Measurements from ENCODE around the gene TBK1.

DNA sequence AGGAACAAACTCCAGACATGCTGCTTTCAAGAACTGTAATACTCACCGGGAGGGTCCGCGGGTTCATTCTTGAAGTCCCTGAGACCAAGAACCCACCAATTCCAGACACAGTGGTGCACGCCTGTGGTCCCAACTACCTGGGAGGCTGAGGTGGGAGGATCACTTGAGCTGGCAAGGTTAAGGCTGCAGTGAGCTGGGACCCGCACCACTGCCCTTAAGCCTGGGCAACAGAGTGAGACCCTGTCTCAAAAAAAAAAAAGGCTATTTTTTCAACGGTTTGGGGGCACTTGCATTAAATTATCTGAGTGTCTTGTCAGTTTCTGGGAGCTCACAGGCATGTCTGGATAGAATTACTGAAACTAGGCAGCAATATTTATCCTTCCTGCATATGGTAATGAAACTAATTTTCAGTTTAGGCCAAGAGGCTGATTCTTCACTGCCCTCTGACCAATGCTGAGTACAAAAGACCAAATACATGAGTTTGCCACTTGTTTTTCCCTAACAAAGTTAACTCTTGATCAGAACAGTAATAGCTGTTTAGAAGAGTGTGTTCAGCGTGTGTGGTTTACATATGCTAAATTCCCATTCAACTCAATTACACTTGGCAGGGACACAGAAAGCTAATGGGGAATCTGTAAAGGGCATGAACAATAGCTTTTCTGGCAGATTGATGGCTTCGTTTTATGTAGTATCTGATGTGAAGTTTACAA lies 92.6 kb downstream of the TBK1 start:
- TF ChIP-seq, protein P1, sequence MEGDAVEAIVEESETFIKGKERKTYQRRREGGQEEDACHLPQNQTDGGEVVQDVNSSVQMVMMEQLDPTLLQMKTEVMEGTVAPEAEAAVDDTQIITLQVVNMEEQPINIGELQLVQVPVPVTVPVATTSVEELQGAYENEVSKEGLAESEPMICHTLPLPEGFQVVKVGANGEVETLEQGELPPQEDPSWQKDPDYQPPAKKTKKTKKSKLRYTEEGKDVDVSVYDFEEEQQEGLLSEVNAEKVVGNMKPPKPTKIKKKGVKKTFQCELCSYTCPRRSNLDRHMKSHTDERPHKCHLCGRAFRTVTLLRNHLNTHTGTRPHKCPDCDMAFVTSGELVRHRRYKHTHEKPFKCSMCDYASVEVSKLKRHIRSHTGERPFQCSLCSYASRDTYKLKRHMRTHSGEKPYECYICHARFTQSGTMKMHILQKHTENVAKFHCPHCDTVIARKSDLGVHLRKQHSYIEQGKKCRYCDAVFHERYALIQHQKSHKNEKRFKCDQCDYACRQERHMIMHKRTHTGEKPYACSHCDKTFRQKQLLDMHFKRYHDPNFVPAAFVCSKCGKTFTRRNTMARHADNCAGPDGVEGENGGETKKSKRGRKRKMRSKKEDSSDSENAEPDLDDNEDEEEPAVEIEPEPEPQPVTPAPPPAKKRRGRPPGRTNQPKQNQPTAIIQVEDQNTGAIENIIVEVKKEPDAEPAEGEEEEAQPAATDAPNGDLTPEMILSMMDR (IDR thresholded peaks at IDR 0.05): no peak
- no peak for TF ChIP-seq POLR2A (IDR thresholded peaks at IDR 0.05)
